Measurements from ENCODE around the gene ITGA1.

The ITGA1 gene

DNA sequence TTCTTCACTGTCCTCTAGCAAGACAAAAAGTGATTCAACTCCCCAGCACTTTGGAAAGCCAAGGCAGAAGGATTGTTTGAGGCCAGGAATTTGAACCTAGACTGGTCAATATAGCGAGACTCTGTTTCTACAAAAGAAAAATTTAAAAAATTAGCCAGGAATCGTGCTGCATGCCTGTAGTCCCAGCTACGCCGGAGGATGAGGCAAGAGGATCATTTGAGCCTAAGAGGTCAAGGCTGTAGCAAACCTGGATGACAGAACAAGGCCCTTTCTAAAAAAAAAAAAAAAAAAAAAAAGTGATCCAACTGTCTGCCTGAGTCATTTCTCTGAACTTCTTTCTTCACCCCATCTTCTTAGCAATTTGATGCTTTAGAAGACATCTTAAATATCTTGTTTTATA lies 213.8 kb downstream of the ITGA1 start:
- Histone ChIP-seq H3K36me3 (ENCODE audit: insufficient read depth, low read length) (no peaks in the 10 kb centered on the region), H3K79me2 (ENCODE audit: control insufficient read depth, insufficient read depth, low read length, unreplicated experiment) (peaks cover 35% of the 10 kb centered on the region), H3K4me3 (ENCODE audit: low read depth, low read length) (no peak overlapping the region), H3K27me3 (ENCODE audit: insufficient read depth, low read length) (no peaks in the 10 kb centered on the region), H3K27ac (ENCODE audit: low read depth, low read length) (peak overlapping the region; percentile 15; the same call in 1 of the 2 replicates), H3K4me1 (ENCODE audit: control insufficient read depth, insufficient read depth, low read length, unreplicated experiment) (peaks cover 64% of the 10 kb centered on the region), H2AFZ (ENCODE audit: low read length, unreplicated experiment) (no peak overlapping the region)

DNA sequence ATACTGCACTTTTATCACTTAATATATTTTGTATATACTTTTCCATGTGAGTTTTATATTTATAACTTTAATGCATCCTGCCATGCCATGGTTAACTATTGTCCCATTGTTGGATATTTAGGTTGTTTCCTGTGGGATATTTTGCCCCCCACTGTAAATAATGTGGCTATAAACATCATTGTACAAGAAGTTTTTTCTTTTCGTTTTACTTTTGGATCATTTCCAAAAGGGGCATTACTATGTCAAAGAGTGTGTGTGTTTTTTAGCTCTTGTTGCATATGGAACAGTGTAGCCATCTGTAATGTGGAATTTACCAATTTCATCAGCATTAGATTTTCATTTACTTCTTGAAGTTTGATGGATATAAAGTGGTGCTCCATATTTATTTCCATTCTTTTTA lies 214.8 kb downstream of the ITGA1 start:
- Histone ChIP-seq H3K27ac (ENCODE audit: low read depth, low read length) (0 out of 2 replicates have a peak overlapping the region, but pooled peaks have one; percentile 71), H3K36me3 (ENCODE audit: insufficient read depth, low read length) (no peaks in the 10 kb centered on the region), H3K4me1 (ENCODE audit: control insufficient read depth, insufficient read depth, low read length, unreplicated experiment) (peaks cover 66% of the 10 kb centered on the region), H3K4me3 (ENCODE audit: low read depth, low read length) (no peak overlapping the region), H3K79me2 (ENCODE audit: control insufficient read depth, insufficient read depth, low read length, unreplicated experiment) (peaks cover 32% of the 10 kb centered on the region), H3K27me3 (ENCODE audit: insufficient read depth, low read length) (no peaks in the 10 kb centered on the region), H2AFZ (ENCODE audit: low read length, unreplicated experiment) (no peak overlapping the region)

DNA sequence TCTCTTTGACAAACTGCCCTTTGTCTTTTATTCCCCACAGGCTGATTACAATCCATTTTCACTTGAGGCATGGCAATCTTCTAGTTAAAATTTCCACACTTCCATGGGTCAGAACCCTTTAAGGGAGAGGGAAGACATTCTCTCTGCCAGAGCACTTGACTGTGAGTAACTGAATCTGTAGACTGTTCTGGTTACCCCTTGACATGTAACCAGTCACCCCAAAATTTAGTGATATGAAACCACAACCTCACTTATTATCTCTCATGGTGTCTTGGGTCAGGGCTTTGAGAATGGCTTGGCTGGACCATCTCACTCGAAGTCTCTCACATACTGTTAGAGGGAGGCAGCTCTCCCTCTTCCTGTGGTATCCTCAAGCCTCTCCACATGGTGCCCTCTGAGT lies 215.4 kb downstream of the ITGA1 start:
- H3K79me2 ChIP-seq (ENCODE audit: control insufficient read depth, insufficient read depth, low read length, unreplicated experiment), result peaks cover 30% of the 10 kb centered on the region
- peak overlapping the region; percentile 71 for H3K27ac ChIP-seq (ENCODE audit: low read depth, low read length)
- peaks cover 71% of the 10 kb centered on the region for H3K4me1 ChIP-seq (ENCODE audit: control insufficient read depth, insufficient read depth, low read length, unreplicated experiment)
- no peak overlapping the region for H2AFZ ChIP-seq (ENCODE audit: low read length, unreplicated experiment)
- no peaks in the 10 kb centered on the region for H3K36me3 ChIP-seq (ENCODE audit: insufficient read depth, low read length)
- H3K27me3 ChIP-seq (ENCODE audit: insufficient read depth, low read length), result no peaks in the 10 kb centered on the region
- no peak overlapping the region for H3K4me3 ChIP-seq (ENCODE audit: low read depth, low read length)

DNA sequence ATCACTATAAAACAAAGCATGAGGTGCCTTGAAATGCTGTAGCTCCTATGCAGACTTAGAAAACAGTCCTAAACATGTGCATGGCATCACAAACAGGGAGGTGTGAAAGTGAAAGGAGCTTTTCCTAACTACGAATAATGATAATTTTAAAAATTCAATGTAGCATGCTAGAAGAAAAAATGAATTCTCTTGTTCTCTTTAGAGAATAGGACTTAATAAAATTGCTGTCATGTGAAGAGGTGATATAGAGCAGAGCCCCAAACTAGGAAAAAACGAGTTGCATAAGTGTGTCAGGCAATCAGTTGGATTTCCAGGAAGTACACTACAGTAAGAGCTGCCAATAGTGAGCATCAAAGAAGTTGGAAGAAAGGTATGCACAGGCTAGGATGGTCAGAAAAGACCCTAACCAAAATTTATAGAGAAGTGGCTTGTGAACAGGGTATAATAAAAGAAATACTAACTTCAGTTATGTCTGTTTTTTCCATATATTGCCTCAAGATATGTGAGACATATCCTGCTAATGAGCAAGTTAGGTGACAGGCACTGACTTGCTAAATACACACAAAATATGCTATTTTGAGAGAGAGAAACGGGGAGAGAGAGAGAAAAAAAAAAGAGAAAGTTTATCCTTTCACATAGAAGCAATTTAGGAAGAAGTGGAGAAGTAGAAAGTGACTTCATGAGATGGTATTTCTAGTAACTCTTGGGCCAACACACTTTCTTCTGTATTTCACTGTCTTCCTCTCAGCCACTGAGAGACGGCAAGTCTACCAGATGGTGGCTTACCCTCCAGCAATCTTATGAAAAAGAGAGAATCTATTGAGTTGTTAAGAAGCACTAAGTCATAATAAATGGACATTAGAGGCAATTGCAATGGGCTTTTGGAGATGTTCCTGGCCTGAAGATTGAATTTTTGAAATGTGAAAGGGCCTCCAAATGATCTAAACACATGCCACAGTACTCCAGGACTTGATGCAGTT lies 219.5 kb downstream of the ITGA1 start:
- no peaks in the 10 kb centered on the region for H3K36me3 ChIP-seq (ENCODE audit: insufficient read depth, low read length)
- H3K79me2 ChIP-seq (ENCODE audit: control insufficient read depth, insufficient read depth, low read length, unreplicated experiment), result peaks cover 12% of the 10 kb centered on the region
- peak overlapping the region; percentile 11 for H2AFZ ChIP-seq (ENCODE audit: low read length, unreplicated experiment)
- H3K4me1 ChIP-seq (ENCODE audit: control insufficient read depth, insufficient read depth, low read length, unreplicated experiment), result peaks cover 61% of the 10 kb centered on the region
- H3K27me3 ChIP-seq (ENCODE audit: insufficient read depth, low read length), result no peaks in the 10 kb centered on the region
- peak overlapping the region; percentile 60 for H3K27ac ChIP-seq (ENCODE audit: low read depth, low read length)
- peak overlapping the region; percentile 33; the same call in 1 of the 2 replicates for H3K4me3 ChIP-seq (ENCODE audit: low read depth, low read length)

DNA sequence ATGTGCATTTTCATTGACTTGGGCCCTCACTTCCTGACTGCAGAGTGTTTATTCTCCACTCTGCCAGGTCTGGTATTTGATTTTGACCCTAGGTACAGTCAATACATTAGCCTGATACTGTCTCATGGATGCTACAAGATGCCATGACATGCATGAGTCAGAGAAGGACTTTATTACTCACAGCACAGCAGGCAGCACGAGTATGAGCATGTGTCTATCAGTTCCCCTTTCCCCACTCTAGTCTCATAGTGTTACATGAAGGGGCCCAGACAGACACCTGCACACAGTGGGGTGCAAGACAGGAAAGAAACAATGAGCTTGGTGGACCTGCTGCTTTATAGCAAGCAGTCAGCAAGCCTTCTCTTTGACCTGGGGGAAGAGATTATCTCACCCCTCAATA lies 221.0 kb downstream of the ITGA1 start:
- Histone ChIP-seq H3K4me3 (ENCODE audit: low read depth, low read length) (no peak overlapping the region), H3K79me2 (ENCODE audit: control insufficient read depth, insufficient read depth, low read length, unreplicated experiment) (no peaks in the 10 kb centered on the region), H3K27me3 (ENCODE audit: insufficient read depth, low read length) (no peaks in the 10 kb centered on the region), H2AFZ (ENCODE audit: low read length, unreplicated experiment) (no peak overlapping the region), H3K27ac (ENCODE audit: low read depth, low read length) (peak overlapping the region; percentile 60; the same call in 1 of the 2 replicates), H3K4me1 (ENCODE audit: control insufficient read depth, insufficient read depth, low read length, unreplicated experiment) (peaks cover 54% of the 10 kb centered on the region), H3K36me3 (ENCODE audit: insufficient read depth, low read length) (0 out of 2 replicates have a peak, but pooled peaks cover 3% of the 10 kb centered on the region)
